Vagina (tissue), 2 donors: ENCODE results near the gene FSTL4.

Experiments used
- CTCF ChIP-seq, 3 experiments: fragments of 450-650 bp in 2 of 3; fragments of 200-600 bp in 1 of 3; sonication (generic) in 1 of 3; IDR thresholded peaks; one replicate each; pipeline ENCODE4 v1.5.1; 2017 to 2019; ENCODE audit warnings: antibody characterized with exemption in 3 of 3, mild to moderate bottlenecking in 2 of 3, moderate library complexity in 2 of 3
- POLR2A ChIP-seq, 2 donors: fragments of 450-650 bp; IDR thresholded peaks; one replicate each; pipeline ENCODE4 v1.6.1; 2017; ENCODE audit warnings: antibody characterized with exemption in 2 of 2, mild to moderate bottlenecking in 2 of 2, moderate library complexity in 2 of 2
- POLR2AphosphoS5 ChIP-seq, 2 donors: sonication (generic); formaldehyde crosslinking; IDR thresholded peaks; one replicate each; pipeline ENCODE4 v1.9.0; 2017; ENCODE audit warnings: antibody characterized with exemption in 2 of 2, mild to moderate bottlenecking in 2 of 2, low read depth in 1 of 2; ENCODE audit not compliant: insufficient read depth in 1 of 2

GRCh38 chr5:133316346-133317343 is 295.7 kb downstream of the FSTL4 start:
- TF ChIP-seq POLR2A (IDR thresholded peaks at IDR 0.05) (no peak), POLR2AphosphoS5 (IDR thresholded peaks at IDR 0.05; ENCODE audit: insufficient read depth in 1 of 2, low read depth in 1 of 2) (no peak), CTCF (IDR thresholded peaks at IDR 0.05) (no peak)
